WTC11 (cell line): ENCODE data around the gene KLHL29.

ENCODE experiments used
- ATF1 ChIP-seq: sonication (generic); formaldehyde crosslinking; IDR thresholded peaks from 2 replicates; pipeline ENCODE4 v1.8.1; 2023; ENCODE audit warnings: mild to moderate bottlenecking, moderate library complexity, missing genetic modification reagents
- CDX4 ChIP-seq: fragments of 250-450 bp; sonication (Bioruptor Pico); IDR thresholded peaks from 2 replicates; pipeline ENCODE4 v1.9.0; 2021; ENCODE audit warnings: moderate library complexity, mild to moderate bottlenecking, inconsistent platforms, borderline replicate concordance
- CTCF ChIP-seq: fragments of 200-600 bp; IDR thresholded peaks from 2 replicates; pipeline ENCODE4 v1.8.0; 2022; ENCODE audit warnings: antibody characterized with exemption
- E2F1 ChIP-seq: sonication (generic); formaldehyde crosslinking; IDR thresholded peaks from 2 replicates; pipeline ENCODE4 v1.8.0; 2022; ENCODE audit warnings: mild to moderate bottlenecking, missing genetic modification reagents
- ETV6 ChIP-seq: sonication (generic); formaldehyde crosslinking; IDR thresholded peaks from 2 replicates; pipeline ENCODE4 v1.8.1; 2022; ENCODE audit warnings: mild to moderate bottlenecking, missing genetic modification reagents
- FOXK1 ChIP-seq: sonication (generic); formaldehyde crosslinking; IDR thresholded peaks from 2 replicates; pipeline ENCODE4 v1.8.0; 2022; ENCODE audit warnings: mild to moderate bottlenecking, moderate library complexity, missing genetic modification reagents
- FOXP4 ChIP-seq: sonication (generic); formaldehyde crosslinking; IDR thresholded peaks from 2 replicates; pipeline ENCODE4 v1.8.0; 2022; ENCODE audit warnings: mild to moderate bottlenecking, missing genetic modification reagents
- GTF2I ChIP-seq: fragments of 250-450 bp; sonication (Bioruptor Pico); conservative IDR thresholded peaks from 2 replicates; pipeline ENCODE4 v1.4.0; 2021; ENCODE audit warnings: mild to moderate bottlenecking
- IRF1 ChIP-seq: sonication (generic); formaldehyde crosslinking; IDR thresholded peaks from 2 replicates; pipeline ENCODE4 v1.8.0; 2023; ENCODE audit warnings: missing genetic modification reagents
- MAX ChIP-seq: sonication (generic); formaldehyde crosslinking; IDR thresholded peaks from 2 replicates; pipeline ENCODE4 v1.8.0; 2022; ENCODE audit warnings: mild to moderate bottlenecking, missing genetic modification reagents
- NFATC4 ChIP-seq: fragments of 250-450 bp; sonication (Bioruptor Pico); IDR thresholded peaks from 2 replicates; pipeline ENCODE4 v1.9.0; 2021; ENCODE audit warnings: mild to moderate bottlenecking
- NR2C2 ChIP-seq: sonication (generic); formaldehyde crosslinking; IDR thresholded peaks from 2 replicates; pipeline ENCODE4 v1.8.0; 2022; ENCODE audit warnings: mild to moderate bottlenecking, missing genetic modification reagents
- TCF7 ChIP-seq: sonication (generic); formaldehyde crosslinking; IDR thresholded peaks from 2 replicates; pipeline ENCODE4 v1.8.0; 2022; ENCODE audit warnings: mild to moderate bottlenecking, low read depth, missing genetic modification reagents, moderate library complexity

GRCh38 chr2:23430263-23430662 is 45.3 kb downstream of the KLHL29 start:
- TF ChIP-seq TCF7 (no peak), NR2C2 (CRISPR knock-in tag) (no peak), CTCF (no peak), E2F1 (CRISPR knock-in tag) (no peak), IRF1 (CRISPR knock-in tag) (no peak), FOXP4 (CRISPR knock-in tag) (no peak), FOXK1 (CRISPR knock-in tag) (no peak), ATF1 (CRISPR knock-in tag) (no peak), MAX (CRISPR knock-in tag) (no peak), GTF2I (no peak), NFATC4 (CRISPR knock-in tag) (no peak), CDX4 (CRISPR knock-in tag) (no peak), ETV6 (CRISPR knock-in tag) (no peak)
